ENCODE results near the gene CMTM3.
"Not testable (repeated sequence)": the region's sequence is repeated elsewhere in the genome, so short reads cannot be mapped to it uniquely, and the experiment has no call there.

Gene CMTM3

DNA sequence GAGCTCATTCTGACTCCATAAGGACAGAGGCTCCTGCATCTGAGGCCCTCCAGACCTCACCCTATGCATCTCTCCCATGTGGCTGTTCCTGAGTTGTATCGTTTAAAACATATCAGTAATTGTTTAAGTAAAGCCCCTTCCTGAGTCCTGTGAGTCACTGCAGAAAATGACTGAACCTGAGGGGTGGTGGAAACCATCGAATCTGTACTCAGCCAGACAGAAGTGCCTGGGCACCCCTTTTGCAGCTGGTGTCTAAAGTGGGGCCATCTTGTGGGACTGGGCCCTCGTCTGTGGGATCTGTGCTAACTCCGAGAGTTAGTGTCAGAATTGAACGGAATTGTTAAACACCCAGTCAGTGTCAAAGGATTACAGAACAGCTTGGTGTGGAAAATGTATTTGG, 25.4 kb downstream of the CMTM3 start:
- no peak for DNase-seq (ENCODE audit: low read depth, low spot score)
- H3K27ac ChIP-seq: no peak overlapping the region

GRCh38 chr16:66630561-66631260, 26.2 kb downstream of the CMTM3 start:
- not testable (repeated sequence) for DNase-seq (ENCODE audit: low read depth, low spot score); H3K27ac ChIP-seq

GRCh38 chr16:66631558-66631957, 27.1 kb downstream of the CMTM3 start:
- not testable (repeated sequence) for DNase-seq (ENCODE audit: low read depth, low spot score); H3K27ac ChIP-seq

GRCh38 chr16:66634527-66635196, 30.2 kb downstream of the CMTM3 start:
- H3K27ac ChIP-seq: no peak overlapping the region
- no peak for DNase-seq (ENCODE audit: low read depth, low spot score)

DNA sequence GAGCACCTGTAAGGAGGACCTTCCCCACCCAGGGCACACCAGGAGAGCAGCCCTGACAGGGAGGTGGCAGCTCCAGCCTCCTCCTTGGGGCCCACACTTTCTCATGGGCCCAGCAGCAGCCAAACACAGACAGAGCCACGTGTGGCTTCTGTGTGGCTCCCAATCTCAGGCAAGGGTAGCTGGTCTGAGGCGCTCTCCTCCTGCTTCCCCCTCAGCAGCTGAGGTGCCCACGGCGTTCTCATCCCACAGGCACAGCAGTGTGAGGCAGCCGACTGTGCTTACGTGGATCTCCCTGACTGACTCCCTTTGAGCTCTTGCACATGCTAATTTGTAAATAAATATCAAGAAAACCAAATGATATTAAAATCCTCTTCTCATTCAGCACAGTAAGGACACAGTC, 30.9 kb downstream of the CMTM3 start:
- DNase-seq (ENCODE audit: low read depth, low spot score): no peak
- no peak overlapping the region for H3K27ac ChIP-seq

- DNase-seq (ENCODE audit: low read depth, low spot score): no peak
- H3K27ac ChIP-seq: no peak overlapping the region
Measured at GRCh38 chr16:66636199-66636598, 31.7 kb downstream of the CMTM3 start.

- no peak overlapping the region for H3K27ac ChIP-seq
Measured at GRCh38 chr16:66637806-66638205, 33.3 kb downstream of the CMTM3 start.

DNA sequence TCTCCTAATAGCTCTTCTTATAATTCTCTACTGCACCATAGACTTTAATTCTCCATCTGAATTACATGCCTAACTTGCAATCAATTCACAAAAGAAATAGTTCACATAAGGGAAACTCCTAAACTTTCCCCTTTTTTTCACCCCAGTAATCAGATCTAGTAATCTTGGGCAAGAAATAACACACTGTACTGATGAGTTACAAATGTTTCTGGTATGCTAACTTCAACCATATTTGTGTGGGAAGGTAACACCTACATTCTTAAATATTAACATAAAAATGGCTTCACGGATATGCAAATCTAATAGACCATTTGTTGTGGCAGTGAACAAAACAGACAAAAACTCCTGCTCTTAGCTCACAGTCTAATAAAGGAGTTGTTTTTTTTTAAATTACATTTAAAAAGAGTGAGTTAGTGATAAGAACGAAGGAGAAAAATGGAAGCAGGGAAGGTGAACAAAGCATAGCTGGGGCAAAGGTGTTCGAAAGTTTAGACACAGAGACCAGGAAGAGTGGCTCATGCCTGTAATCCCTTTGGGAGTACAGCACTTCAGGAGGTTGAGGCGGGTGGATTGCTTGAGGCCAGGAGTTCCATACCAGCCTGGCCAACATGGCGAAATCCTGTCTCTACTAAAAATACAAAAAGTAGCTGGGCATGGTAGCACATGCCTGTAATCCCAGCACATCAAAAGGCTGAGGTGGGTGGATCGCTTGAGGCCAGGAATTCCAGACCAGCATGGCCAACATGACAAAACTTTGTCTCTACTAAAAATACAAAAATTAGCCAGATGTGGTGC, 34.8 kb downstream of the CMTM3 start:
- peak overlapping the region; percentile 67 for H3K27ac ChIP-seq
- no peak for DNase-seq (ENCODE audit: low read depth, low spot score)

More at GRCh38 chr16:66637806-66638205, 33.3 kb downstream of the CMTM3 start:
- no peak for DNase-seq (ENCODE audit: low read depth, low spot score)

- no peak overlapping the region for H3K27ac ChIP-seq
- no peak for DNase-seq (ENCODE audit: low read depth, low spot score)
Measured at GRCh38 chr16:66640724-66641314, 36.3 kb downstream of the CMTM3 start.

- no peak for DNase-seq (ENCODE audit: low read depth, low spot score)
Measured at GRCh38 chr16:66641387-66641786, 36.9 kb downstream of the CMTM3 start.

GRCh38 chr16:66647866-66648265, 43.4 kb downstream of the CMTM3 start:
- no peak overlapping the region for H3K27ac ChIP-seq
- no peak for DNase-seq (ENCODE audit: low read depth, low spot score)

More at GRCh38 chr16:66641387-66641786, 36.9 kb downstream of the CMTM3 start:
- H3K27ac ChIP-seq: no peak overlapping the region

- DNase-seq (ENCODE audit: low read depth, low spot score): no peak
- no peak overlapping the region for H3K27ac ChIP-seq
Measured at GRCh38 chr16:66649167-66649566, 44.7 kb downstream of the CMTM3 start.

GRCh38 chr16:66649636-66650205, 45.2 kb downstream of the CMTM3 start:
- no peak for DNase-seq (ENCODE audit: low read depth, low spot score)
- H3K27ac ChIP-seq: no peak overlapping the region

GRCh38 chr16:66650707-66651473, 46.4 kb downstream of the CMTM3 start:
- no peak for DNase-seq (ENCODE audit: low read depth, low spot score)
- H3K27ac ChIP-seq: peak overlapping the region; percentile 31

DNA sequence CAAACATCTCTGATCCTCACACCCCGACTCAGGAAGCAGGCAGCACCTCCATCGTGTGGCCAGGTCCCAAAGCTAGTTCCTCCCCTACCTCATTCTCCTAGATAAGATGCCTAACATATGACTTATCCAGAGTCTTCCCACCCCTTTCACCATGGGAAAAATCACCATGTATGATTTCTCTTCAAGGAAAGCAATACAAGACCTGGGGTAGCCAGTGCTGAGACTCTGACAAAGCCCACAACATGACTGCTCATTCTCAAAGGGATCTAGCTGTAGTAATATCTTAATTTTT, 46.9 kb downstream of the CMTM3 start:
- no peak overlapping the region for H3K27ac ChIP-seq
- no peak for DNase-seq (ENCODE audit: low read depth, low spot score)

DNA sequence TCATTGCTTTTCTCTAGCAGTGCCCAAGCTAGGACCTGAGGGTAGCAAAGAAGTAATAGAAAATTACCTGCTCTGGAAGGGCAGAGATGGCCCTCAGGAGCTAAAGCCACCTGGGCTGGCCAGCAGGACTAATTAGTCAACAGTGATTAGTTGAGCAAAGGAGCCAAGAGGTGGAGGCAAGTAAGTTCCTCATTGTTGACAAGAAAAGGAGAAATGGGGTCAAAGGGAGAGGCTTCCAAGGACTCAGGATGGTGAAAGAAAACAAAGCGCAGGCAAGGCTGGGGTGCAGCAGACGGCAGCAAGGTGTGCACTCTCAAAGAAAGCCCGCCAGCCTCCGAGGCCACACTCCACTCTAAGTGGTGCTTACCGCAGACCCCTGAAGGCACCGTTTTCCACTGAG, 47.5 kb downstream of the CMTM3 start:
- no peak overlapping the region for H3K27ac ChIP-seq
- no peak for DNase-seq (ENCODE audit: low read depth, low spot score)

DNA sequence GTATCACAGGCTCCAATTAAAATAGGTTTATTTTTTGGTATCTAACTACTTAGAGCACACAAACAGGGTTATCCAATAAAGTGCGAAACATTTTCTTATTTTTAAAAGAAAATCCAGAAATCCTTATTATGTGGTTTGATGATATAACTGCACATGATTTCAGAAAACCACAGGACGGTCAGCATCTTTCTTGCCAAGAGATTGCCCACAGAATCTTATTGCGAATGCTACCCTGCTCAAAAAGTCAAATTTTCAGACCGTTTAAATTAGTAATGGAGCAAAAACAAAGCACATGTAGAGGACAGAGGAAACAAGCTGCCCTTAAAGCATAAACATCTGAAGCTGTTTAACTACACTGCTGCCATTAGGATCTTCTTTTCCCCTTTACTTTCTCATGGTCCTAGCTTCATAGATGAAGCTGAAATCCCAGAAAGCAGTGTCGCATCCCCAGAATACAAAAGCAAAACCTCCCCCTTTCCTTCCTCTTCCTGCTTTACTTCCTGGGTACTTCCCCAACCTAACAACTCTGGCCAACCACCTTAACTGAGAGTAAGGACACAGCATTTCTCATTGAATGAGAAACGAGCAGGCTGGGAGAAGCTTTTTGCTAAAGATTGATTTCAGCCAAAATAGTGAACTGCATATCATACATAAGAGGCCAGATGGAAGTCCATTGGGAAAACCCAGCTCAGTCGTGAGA, 48.3 kb downstream of the CMTM3 start:
- no peak overlapping the region for H3K27ac ChIP-seq
- DNase-seq (ENCODE audit: low read depth, low spot score): no peak

DNA sequence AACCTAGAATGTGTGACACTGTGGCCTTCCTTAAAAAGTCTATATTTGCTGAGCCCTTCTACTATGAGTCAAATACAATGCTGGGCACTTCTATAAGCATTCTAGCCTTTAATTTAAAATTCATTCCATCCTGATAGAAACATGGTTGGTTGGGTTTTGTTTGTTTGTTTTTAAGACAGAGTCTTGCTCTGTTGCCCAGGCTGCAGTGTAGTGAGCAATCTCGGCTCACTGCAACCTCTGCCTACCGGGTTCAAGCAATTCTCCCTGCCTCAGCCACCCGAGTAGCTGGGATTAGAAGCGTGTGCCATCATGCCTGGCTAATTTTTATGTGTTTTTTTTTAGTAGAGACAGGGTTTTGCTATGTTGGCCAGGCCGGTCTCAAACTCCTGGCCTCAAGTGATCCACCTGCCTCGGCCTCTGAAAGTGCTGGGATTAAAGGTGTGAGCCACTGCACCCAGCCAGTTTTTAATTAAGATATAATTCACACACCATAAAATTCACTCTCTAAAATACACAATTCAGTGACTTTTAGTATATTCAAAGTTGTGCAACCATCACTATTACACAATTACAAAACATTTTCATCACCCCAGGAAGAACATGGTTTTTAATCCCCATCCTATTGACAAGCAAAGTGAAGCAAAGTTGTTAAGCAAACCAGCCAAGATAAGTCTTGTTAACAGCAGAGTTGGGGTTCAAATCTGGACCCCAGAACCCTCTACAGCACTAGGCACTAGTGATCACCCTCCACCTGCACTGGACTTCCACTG, 49.3 kb downstream of the CMTM3 start:
- no peak overlapping the region for H3K27ac ChIP-seq
- no peak for DNase-seq (ENCODE audit: low read depth, low spot score)

- no peak overlapping the region for H3K27ac ChIP-seq
- no peak for DNase-seq (ENCODE audit: low read depth, low spot score)
Measured at GRCh38 chr16:66656547-66656946, 52.0 kb downstream of the CMTM3 start.

Data from epithelial cell of prostate (primary cell).